Measurements from ENCODE around the gene SYNPO.

The SYNPO gene

DNA sequence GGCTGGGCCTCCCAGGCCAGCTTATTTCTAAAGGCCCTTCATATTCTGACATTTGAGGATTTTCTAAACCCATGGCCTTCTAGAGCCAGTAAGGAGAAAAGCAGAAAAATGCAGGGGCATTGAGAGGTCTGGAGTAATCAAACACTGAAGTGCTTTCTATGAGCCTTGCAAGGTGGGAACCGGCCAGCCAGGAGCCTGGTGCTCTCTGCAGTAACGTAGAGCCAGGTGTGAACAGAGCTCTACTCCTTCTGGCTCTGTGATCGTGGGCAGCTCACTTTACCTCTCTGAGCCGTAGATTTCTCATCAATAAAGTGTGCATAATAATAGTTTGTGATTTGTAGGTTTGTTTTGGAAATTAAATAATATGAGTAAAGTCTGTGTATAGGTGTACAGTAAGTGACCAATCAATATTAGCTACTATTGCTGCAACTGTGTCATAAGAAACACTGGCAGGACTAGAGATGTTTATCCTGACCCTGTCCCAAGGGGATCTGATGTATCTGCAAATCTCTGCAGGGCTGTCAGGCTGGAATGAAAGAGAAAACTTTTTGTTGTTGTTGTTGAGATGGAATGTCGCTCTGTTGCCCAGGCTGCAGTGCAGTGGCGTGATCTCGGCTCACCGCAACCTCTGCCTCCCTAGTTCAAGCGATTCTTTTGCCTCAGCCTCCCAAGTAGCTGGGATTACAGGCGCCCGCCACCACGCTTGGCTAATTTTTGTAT lies 2.7 kb downstream of the SYNPO start:
- POLR2A ChIA-PET, result no interaction called here
- CTCF ChIA-PET, result interaction anchor here (0.9 to 3.9 kb wide), 8 partner anchors 9 to 204 kb away, joined by 3 to 12 read pairs (median 7); no protein-coding TSS in a partner anchor
- TF ChIP-seq CTCF (IDR thresholded peaks at IDR 0.05; ENCODE audit: control extremely low read depth, extremely low read depth, low read depth, missing control alignments), result no peak
- no peak for DNase-seq (ENCODE audit: extremely low spot score)

DNA sequence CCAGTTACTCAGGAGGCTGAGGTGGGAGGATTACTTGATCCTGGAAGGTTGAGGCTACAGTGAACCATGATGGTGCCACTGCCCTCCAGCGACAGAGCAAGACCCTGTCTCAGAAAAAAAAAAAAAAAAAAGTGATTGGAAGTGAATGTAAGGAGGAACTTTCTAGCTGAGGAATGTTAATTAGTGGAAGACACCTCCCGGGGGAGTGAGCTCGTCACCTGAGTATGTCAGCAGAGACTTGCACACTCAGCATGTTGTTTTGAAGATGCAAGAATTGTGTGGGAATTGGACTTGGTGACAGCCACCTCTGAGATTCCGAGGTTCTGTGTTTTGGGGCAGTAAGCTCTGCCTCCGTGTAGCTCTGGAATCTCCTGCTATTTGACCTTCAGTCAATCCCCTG lies 3.6 kb downstream of the SYNPO start:
- DNase-seq (ENCODE audit: extremely low spot score), result no peak
- TF ChIP-seq CTCF (IDR thresholded peaks at IDR 0.05; ENCODE audit: control extremely low read depth, extremely low read depth, low read depth, missing control alignments), result no peak
- CTCF ChIA-PET, result interaction anchor here (1.2 to 3.9 kb wide), 6 partner anchors 9 to 84 kb away, joined by 5 to 12 read pairs (median 8); no protein-coding TSS in a partner anchor
- POLR2A ChIA-PET, result interaction anchor here (0.5 to 0.6 kb wide), 2 partner anchors 27 to 139 kb away, joined by 3 to 4 read pairs; no protein-coding TSS in a partner anchor

- ChIA-PET CTCF (interaction anchor here (1.1 to 3.9 kb wide), 8 partner anchors 8 to 84 kb away, joined by 3 to 12 read pairs (median 8); no protein-coding TSS in a partner anchor), POLR2A (interaction anchor here (0.5 to 0.6 kb wide), 2 partner anchors 26 to 139 kb away, joined by 3 to 4 read pairs; no protein-coding TSS in a partner anchor)
- no peak for DNase-seq (ENCODE audit: extremely low spot score)
- no peak for TF ChIP-seq CTCF (IDR thresholded peaks at IDR 0.05; ENCODE audit: control extremely low read depth, extremely low read depth, low read depth, missing control alignments)
Measured at GRCh38 chr5:150644514-150644913, 4.1 kb downstream of the SYNPO start.

DNA sequence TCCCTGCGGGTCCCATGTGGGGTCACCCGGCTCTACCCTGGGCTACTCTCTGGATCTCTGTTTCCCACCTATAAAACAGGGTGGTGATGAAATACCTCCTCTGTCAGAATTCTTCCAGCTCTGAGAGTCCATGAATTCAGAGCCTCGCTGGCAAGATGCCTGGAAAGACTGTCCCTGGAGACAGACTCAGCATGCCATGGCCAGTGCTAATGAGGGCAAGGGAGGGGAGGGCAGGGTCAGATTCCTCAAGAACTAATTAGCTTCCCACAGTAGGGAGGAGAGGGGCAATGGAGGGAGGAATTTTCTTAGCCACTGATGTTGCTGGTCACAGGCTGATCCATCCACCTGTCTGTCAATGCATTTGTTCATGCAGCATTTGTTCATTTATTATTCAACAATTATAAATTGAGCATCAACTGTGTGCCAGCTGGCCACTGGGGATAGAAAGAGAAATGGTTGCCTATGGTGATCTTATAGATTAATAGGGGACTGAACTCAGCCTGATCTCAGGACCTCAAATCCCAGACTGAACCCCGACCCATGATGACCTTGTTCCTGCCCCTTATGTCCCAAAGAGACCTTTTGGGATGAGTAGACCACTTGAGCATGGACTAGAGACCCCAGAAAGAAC lies 4.7 kb downstream of the SYNPO start:
- ChIA-PET POLR2A (interaction anchor here (0.7 kb wide), 1 partner anchor 147 kb away, joined by 3 read pairs; no protein-coding TSS in a partner anchor), CTCF (interaction anchor here (0.8 to 2.9 kb wide), 7 partner anchors 10 to 145 kb away, joined by 3 to 9 read pairs (median 5); no protein-coding TSS in a partner anchor)
- no peak for TF ChIP-seq CTCF (IDR thresholded peaks at IDR 0.05; ENCODE audit: control extremely low read depth, extremely low read depth, low read depth, missing control alignments)
- no peak for DNase-seq (ENCODE audit: extremely low spot score)

DNA sequence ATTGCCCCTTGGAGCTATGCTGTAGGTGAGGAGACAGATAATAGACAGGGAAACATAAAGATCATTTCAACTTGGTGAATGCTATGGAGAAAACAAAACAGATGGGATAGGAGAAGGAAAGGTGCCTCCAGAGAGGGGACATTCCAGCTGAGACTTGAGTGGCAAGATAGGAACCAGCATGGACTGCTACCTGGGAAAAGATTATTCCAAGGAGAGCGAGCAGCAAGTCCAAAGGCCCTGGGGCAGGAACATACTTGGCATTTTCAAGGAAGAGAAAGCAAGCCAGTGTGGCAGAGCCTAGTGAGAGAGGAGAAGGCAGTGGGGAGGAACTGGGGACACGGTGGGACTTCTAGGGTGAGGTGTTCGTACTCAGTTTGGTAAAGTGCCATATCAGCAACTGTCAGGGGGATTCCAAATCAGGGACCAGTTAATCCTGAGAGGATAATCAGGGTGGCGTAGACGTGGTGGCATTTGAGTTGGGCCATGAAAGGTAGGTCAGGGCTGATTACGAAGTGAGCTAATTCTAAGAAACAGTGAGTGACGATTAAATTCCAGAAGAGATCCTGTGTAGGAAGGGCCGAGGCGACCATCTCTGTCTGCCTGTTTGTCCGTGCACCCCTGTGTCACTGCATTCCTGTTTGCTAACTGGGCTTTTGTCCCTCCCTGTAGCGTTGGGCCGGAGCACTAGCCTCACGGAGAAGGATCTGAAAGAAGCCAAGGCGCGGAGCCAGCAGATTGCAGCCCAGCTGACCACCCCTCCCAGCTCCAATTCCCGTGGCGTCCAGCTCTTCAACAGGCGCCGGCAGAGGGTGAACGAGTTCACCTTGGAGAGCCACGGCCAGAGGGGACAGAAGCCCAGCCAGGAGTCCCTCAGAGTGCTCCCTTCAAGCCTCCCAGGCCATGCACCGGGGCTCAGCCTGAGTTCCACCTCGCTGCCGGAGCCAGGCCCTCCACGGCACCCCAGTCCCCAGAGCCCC lies 7.1 kb downstream of the SYNPO start:
- CTCF ChIA-PET, result interaction anchor here (1.0 to 1.7 kb wide), 4 partner anchors 8 to 204 kb away, joined by 3 to 6 read pairs (median 4); no protein-coding TSS in a partner anchor
- DNase-seq (ENCODE audit: extremely low spot score), result no peak
- POLR2A ChIA-PET, result no interaction called here
- TF ChIP-seq CTCF (IDR thresholded peaks at IDR 0.05; ENCODE audit: control extremely low read depth, extremely low read depth, low read depth, missing control alignments), result no peak

All from GM10248 (cell line).